Measurements from ENCODE around the gene TRAF4. TPM values are rescaled to one million over a fixed set of nuclear protein-coding genes. Genes with fewer than 3 reads are reported as not detected.

The TRAF4 gene
- total and polyA plus RNA-seq, 9 of the 15 experiments (the other 6 are each of a cell fraction or from before 2014, with no cell fraction given) = 2.4 to 147 (median 72.4) TPM

- intact Hi-C loops (cut with micrococcal nuclease) = no loop called here
- DNase-seq (ENCODE audit: extremely low read depth in 1 of 4, low spot score in 3 of 4) = no peak
- ChIA-PET CTCF (ENCODE audit: low intra/inter-chr PET ratio) (no interaction called here), POLR2A (no interaction called here)
- BruUV-seq (replicated peaks) = no TSS peak
- peaks cover 5% of the 10 kb centered on the region for H3K9me1 ChIP-seq (ENCODE audit: control insufficient read depth, insufficient read depth, low read length)
- no peak for FAIRE-seq
- no peak for ATAC-seq
- no peak overlapping the region for H3K27ac ChIP-seq (ENCODE audit: extremely low read depth, low read depth, low read length)
- no peak overlapping the region for H2AFZ ChIP-seq (ENCODE audit: low read depth, low read length)
- H3K9ac ChIP-seq (ENCODE audit: insufficient read depth in 1 of 2, low read depth in 2 of 2, low read length in 2 of 2) = peak overlapping the region in 1 of 2 experiments; percentile 56; a peak in 1 of 4 replicates
- no peaks in the 10 kb centered on the region for H3K9me3 ChIP-seq (replicated peaks; ENCODE audit: control insufficient read depth, insufficient read depth, low read depth, low read length)
- WGBS (ENCODE audit: insufficient coverage, low coverage, missing lambda C conversion rate) = 96% methylated on average over 18 of the region's 18 CpGs
- H3K4me2 ChIP-seq (ENCODE audit: insufficient read depth, low read length) = no peak overlapping the region
- peak; percentile 35; the same call in 1 of the 2 replicates for TF ChIP-seq POLR2G (IDR thresholded peaks at IDR 0.05; ENCODE audit: low read depth, low read length)
- no peak for TF ChIP-seq CREB5 (CRISPR knock-in tag; IDR thresholded peaks at IDR 0.05)
- H3K36me3 ChIP-seq (ENCODE audit: control insufficient read depth, insufficient read depth, low read length) = peaks cover 68% of the 10 kb centered on the region
- H3K79me2 ChIP-seq (ENCODE audit: control insufficient read depth, insufficient read depth, low read length) = peaks cover 13% of the 10 kb centered on the region
- in situ Hi-C loops (cut with MboI) = no loop called here
- H3K27me3 ChIP-seq (ENCODE audit: control insufficient read depth in 2 of 2, insufficient read depth in 2 of 2, low read length in 2 of 2) = no peaks in the 10 kb centered on the region
- peaks cover 3 to 10% of the 10 kb centered on the region in 2 experiments; a peak in 2 of 5 replicates for H3K4me1 ChIP-seq (replicated peaks in 1 of 2; ENCODE audit: control insufficient read depth in 2 of 2, insufficient read depth in 2 of 2, low read length in 2 of 2)
- H3K4me3 ChIP-seq = no peak overlapping the region
- H4K20me1 ChIP-seq (replicated peaks; ENCODE audit: control insufficient read depth, insufficient read depth, low read length) = 0 out of 2 replicates have a peak, but pooled peaks cover 3% of the 10 kb centered on the region
These were observed 15.6 kb downstream of the TRAF4 start for GRCh38 chr17:28759256-28759865.

Data from K562 (cell line).